HepG2 (cell line): ENCODE data around the gene SUB1. TPM values are rescaled to one million over a fixed set of nuclear protein-coding genes. Genes with fewer than 3 reads are reported as not detected.

Experiments
- ARNTL ChIP-seq: sonication (generic); formaldehyde crosslinking; IDR thresholded peaks from 2 replicates; pipeline ENCODE4 v1.4.0; 2020; ENCODE audit warnings: mild to moderate bottlenecking, missing genetic modification reagents
- ATF1 ChIP-seq: IDR thresholded peaks from 2 replicates; pipeline ENCODE4 v1.6.1; 2016; ENCODE audit warnings: mild to moderate bottlenecking, control low read depth
- ETV6 ChIP-seq: sonication (generic); formaldehyde crosslinking; conservative IDR thresholded peaks from 2 replicates; pipeline ENCODE4 v1.4.0; 2020; ENCODE audit warnings: missing genetic modification reagents
- FOXJ3 ChIP-seq: sonication (generic); formaldehyde crosslinking; IDR thresholded peaks from 2 replicates; pipeline ENCODE4 v1.4.0; 2020; ENCODE audit warnings: missing genetic modification reagents, mild to moderate bottlenecking, borderline replicate concordance
- GABPB1 ChIP-seq: IDR thresholded peaks from 2 replicates; pipeline ENCODE4 v1.6.1; 2016; ENCODE audit warnings: mild to moderate bottlenecking, missing genetic modification reagents, moderate library complexity, missing compliant biosample characterization
- IRF2 ChIP-seq: IDR thresholded peaks from 2 replicates; pipeline ENCODE4 v1.6.1; 2018; ENCODE audit warnings: missing genetic modification reagents, missing compliant biosample characterization
- JUN ChIP-seq: sonication (generic); formaldehyde crosslinking; IDR thresholded peaks from 2 replicates; pipeline ENCODE4 v1.4.0; 2020; ENCODE audit warnings: mild to moderate bottlenecking, missing genetic modification reagents
- MIER3 ChIP-seq: IDR thresholded peaks from 2 replicates; pipeline ENCODE4 v1.6.1; 2016; ENCODE audit warnings: missing compliant biosample characterization, borderline replicate concordance
- NCOR1 ChIP-seq: fragments of 200-600 bp; sonication (generic); IDR thresholded peaks from 2 replicates; pipeline ENCODE4 v1.7.0; 2017; ENCODE audit warnings: antibody characterized with exemption, low read length, borderline replicate concordance
- NR2F1 ChIP-seq, 2 experiments: fragments of 450-650 bp in 1 of 2; formaldehyde crosslinking in 1 of 2; IDR thresholded peaks; 2 replicates each; pipeline versions ENCODE4 v1.5.0 to v1.6.1; 2016 to 2020; ENCODE audit warnings: mild to moderate bottlenecking in 1 of 2, missing compliant biosample characterization in 1 of 2, missing genetic modification reagents in 1 of 2, moderate library complexity in 1 of 2
- PAXIP1 ChIP-seq: sonication (generic); formaldehyde crosslinking; conservative IDR thresholded peaks from 2 replicates; pipeline ENCODE4 v1.4.0; 2020; ENCODE audit warnings: mild to moderate bottlenecking, missing genetic modification reagents, moderate library complexity
- TBX2 ChIP-seq: sonication (generic); formaldehyde crosslinking; IDR thresholded peaks from 2 replicates; pipeline ENCODE4 v1.5.0; 2020; ENCODE audit warnings: missing genetic modification reagents, mild to moderate bottlenecking, borderline replicate concordance
- THAP11 ChIP-seq: IDR thresholded peaks from 2 replicates; pipeline ENCODE4 v1.6.1; 2016; ENCODE audit warnings: missing biosample characterization, missing genetic modification reagents
- ZBTB43 ChIP-seq: sonication (generic); formaldehyde crosslinking; conservative IDR thresholded peaks from 2 replicates; pipeline ENCODE4 v1.4.0; 2020; ENCODE audit warnings: missing genetic modification reagents
- ZFX ChIP-seq: sonication (generic); formaldehyde crosslinking; IDR thresholded peaks from 2 replicates; pipeline ENCODE4 v1.4.0; 2020; ENCODE audit warnings: mild to moderate bottlenecking, low read depth, missing genetic modification reagents, moderate library complexity
- ZNF547 ChIP-seq: sonication (generic); formaldehyde crosslinking; IDR thresholded peaks from 2 replicates; pipeline ENCODE4 v1.5.1; 2020; ENCODE audit warnings: mild to moderate bottlenecking, missing genetic modification reagents
- ZNF710 ChIP-seq: sonication (generic); formaldehyde crosslinking; IDR thresholded peaks from 2 replicates; pipeline ENCODE4 v1.5.0; 2020; ENCODE audit warnings: mild to moderate bottlenecking, missing genetic modification reagents, borderline replicate concordance
- ZNF766 ChIP-seq: sonication (generic); formaldehyde crosslinking; IDR thresholded peaks from 2 replicates; pipeline ENCODE4 v1.5.0; 2020; ENCODE audit warnings: missing genetic modification reagents, borderline replicate concordance
- polyA plus RNA-seq, 8 experiments: library from polyadenylated mRNA; depleted of rRNA in 3 of 8; stranded (reverse) in 7 of 8; unstranded in 1 of 8; fragments of >200 nt; fragmentation: Illumina TruSeq in 4 of 8; extraction: Trizol in 4 of 8; gene quantifications; 2 replicates each; pipeline versions ENCODE4 v1.2.1 to v1.2.3, GENCODE V29; 2011 to 2016; ENCODE audit warnings: low read depth in 4 of 8, missing spikeins in 1 of 8, mixed read lengths in 1 of 8; ENCODE audit not compliant: insufficient read depth in 1 of 8
- total RNA-seq, 5 experiments: library from RNA; depleted of rRNA; stranded (reverse); fragments of >200 nt; fragmentation: Illumina TruSeq; extraction: Trizol; gene quantifications; 2 replicates each; pipeline ENCODE4 v1.2.3, GENCODE V29; 2016; ENCODE audit warnings: low read depth in 1 of 5
- TF ChIP-seq, protein P1 (sequence below): sonication (generic); formaldehyde crosslinking; IDR thresholded peaks from 2 replicates; pipeline ENCODE4 v1.5.0; 2020; ENCODE audit warnings: mild to moderate bottlenecking, missing genetic modification reagents

SUB1 gene
- total and polyA plus RNA-seq, 2 of the 13 experiments (the other 11 are each of a cell fraction or from before 2014, with no cell fraction given) = 182 to 693 TPM

DNA sequence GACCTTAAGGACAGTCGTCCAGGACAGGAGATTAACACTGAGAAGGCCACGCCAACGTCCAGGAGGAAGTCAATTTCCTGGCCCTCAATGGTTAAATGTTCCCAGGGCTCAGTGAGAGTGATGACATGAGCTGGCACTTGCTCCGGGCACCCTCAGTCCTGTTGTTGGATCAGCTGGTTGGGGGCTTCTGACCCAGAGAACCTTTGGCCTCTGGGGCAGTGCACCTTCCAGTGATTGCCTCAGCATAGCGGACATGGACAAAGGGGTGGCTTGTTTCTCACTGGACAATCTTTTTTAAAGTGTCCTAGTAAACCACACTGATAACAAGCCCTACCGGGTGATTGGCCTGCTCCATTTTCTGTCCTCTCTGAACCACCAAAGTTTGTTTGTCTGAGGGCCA lies 28.8 kb upstream of the SUB1 start (continued):
- TF ChIP-seq FOXJ3 (CRISPR knock-in tag) (peak; percentile 91), NR2F1 (CRISPR knock-in tag; IDR thresholded peaks at IDR 0.05) (peak; percentile 99 to 100), JUN (CRISPR knock-in tag) (peak; percentile 59; the same call in 1 of the 2 replicates), GABPB1 (CRISPR knock-in tag) (peak; percentile 53), ZNF710 (CRISPR knock-in tag) (peak; percentile 65; the same call in 1 of the 2 replicates), ATF1 (CRISPR knock-in tag) (0 out of 2 replicates have a peak, but pooled peaks have one; percentile 27), ZNF547 (peak; percentile 27; the same call in 1 of the 2 replicates), MIER3 (CRISPR knock-in tag) (peak; percentile 93), NCOR1 (peak; percentile 85), THAP11 (peak; percentile 81), PAXIP1 (CRISPR knock-in tag) (peak; percentile 96), ARNTL (CRISPR knock-in tag) (0 out of 2 replicates have a peak, but pooled peaks have one; percentile 17), ETV6 (0 out of 2 replicates have a peak, but pooled peaks have one; percentile 31), ZBTB43 (CRISPR knock-in tag) (peak; percentile 84), TBX2 (CRISPR knock-in tag) (peak; percentile 96), IRF2 (CRISPR knock-in tag) (peak; percentile 60), ZFX (CRISPR knock-in tag) (peak; percentile 61; the same call in 1 of the 2 replicates), ZNF766 (CRISPR knock-in tag) (0 out of 2 replicates have a peak, but pooled peaks have one; percentile 27)
- TF ChIP-seq, protein P1, sequence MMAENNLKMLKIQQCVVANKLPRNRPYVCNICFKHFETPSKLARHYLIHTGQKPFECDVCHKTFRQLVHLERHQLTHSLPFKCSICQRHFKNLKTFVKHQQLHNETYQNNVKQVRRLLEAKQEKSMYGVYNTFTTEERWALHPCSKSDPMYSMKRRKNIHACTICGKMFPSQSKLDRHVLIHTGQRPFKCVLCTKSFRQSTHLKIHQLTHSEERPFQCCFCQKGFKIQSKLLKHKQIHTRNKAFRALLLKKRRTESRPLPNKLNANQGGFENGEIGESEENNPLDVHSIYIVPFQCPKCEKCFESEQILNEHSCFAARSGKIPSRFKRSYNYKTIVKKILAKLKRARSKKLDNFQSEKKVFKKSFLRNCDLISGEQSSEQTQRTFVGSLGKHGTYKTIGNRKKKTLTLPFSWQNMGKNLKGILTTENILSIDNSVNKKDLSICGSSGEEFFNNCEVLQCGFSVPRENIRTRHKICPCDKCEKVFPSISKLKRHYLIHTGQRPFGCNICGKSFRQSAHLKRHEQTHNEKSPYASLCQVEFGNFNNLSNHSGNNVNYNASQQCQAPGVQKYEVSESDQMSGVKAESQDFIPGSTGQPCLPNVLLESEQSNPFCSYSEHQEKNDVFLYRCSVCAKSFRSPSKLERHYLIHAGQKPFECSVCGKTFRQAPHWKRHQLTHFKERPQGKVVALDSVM (CRISPR knock-in tag) = 0 out of 2 replicates have a peak, but pooled peaks have one; percentile 25
